Progenitor cell of endocrine pancreas (in vitro differentiated cells): ENCODE data around the gene MAML3. TPM values are rescaled to one million over a fixed set of nuclear protein-coding genes. Genes with fewer than 3 reads are reported as not detected.

Experiments
- DNase-seq: peaks from one replicate; pipeline ENCODE4 v3.0.0; 2021; ENCODE audit warnings: low spot score; ENCODE audit not compliant: unreplicated experiment
- H3K27ac Mint-ChIP-seq: 2 replicates; pipeline ENCODE4 v1.8.0; 2021; ENCODE audit warnings: mild to moderate bottlenecking, moderate library complexity, mixed read lengths
- H3K27me3 Mint-ChIP-seq: 2 replicates; pipeline ENCODE4 v1.8.0; 2021; ENCODE audit warnings: mixed read lengths
- H3K36me3 Mint-ChIP-seq: 2 replicates; pipeline ENCODE4 v1.8.0; 2022; ENCODE audit warnings: mixed read lengths; ENCODE audit not compliant: insufficient read depth
- H3K4me1 Mint-ChIP-seq: 2 replicates; pipeline ENCODE4 v1.8.0; 2021; ENCODE audit warnings: low read depth, mixed read lengths
- H3K4me3 Mint-ChIP-seq: 2 replicates; pipeline ENCODE4 v1.8.0; 2021; ENCODE audit warnings: low read depth, mild to moderate bottlenecking, moderate library complexity, mixed read lengths
- H3K9me3 Mint-ChIP-seq: 2 replicates; pipeline ENCODE4 v1.8.0; 2021; ENCODE audit warnings: low read depth, mixed read lengths
- CTCF ChIP-seq: fragments of 200-600 bp; sonication (generic); IDR thresholded peaks from one replicate; pipeline ENCODE4 v1.5.0; 2021; ENCODE audit warnings: antibody characterized with exemption, mild to moderate bottlenecking; ENCODE audit not compliant: unreplicated experiment
- total RNA-seq: library from RNA; stranded (reverse); gene quantifications from 2 replicates; pipeline ENCODE4 v1.2.1, GENCODE V29; 2021

Gene MAML3
- total RNA-seq, 1 donor from 2014 or later, result 48.5 TPM

- no peaks in the 10 kb centered on the region for H3K9me3 Mint-ChIP-seq
- no peaks in the 10 kb centered on the region for H3K36me3 Mint-ChIP-seq
- DNase-seq, result no peak
- H3K27ac Mint-ChIP-seq, result peak overlapping the region; percentile 47
- TF ChIP-seq CTCF, result no peak
- no peaks in the 10 kb centered on the region for H3K27me3 Mint-ChIP-seq
- H3K4me1 Mint-ChIP-seq, result peaks cover 51% of the 10 kb centered on the region
- no peak overlapping the region for H3K4me3 Mint-ChIP-seq
Observed at GRCh38 chr4:139848028-139848427, 306.0 kb downstream of the MAML3 start.

GRCh38 chr4:139847602-139848001 is 306.4 kb downstream of the MAML3 start:
- no peak for TF ChIP-seq CTCF
- no peaks in the 10 kb centered on the region for H3K27me3 Mint-ChIP-seq
- H3K9me3 Mint-ChIP-seq, result no peaks in the 10 kb centered on the region
- no peak for DNase-seq
- H3K4me1 Mint-ChIP-seq, result peaks cover 47% of the 10 kb centered on the region
- no peaks in the 10 kb centered on the region for H3K36me3 Mint-ChIP-seq
- no peak overlapping the region for H3K4me3 Mint-ChIP-seq
- peak overlapping the region; percentile 47 for H3K27ac Mint-ChIP-seq

- H3K27ac Mint-ChIP-seq, result no peak overlapping the region
- no peak for TF ChIP-seq CTCF
- H3K4me3 Mint-ChIP-seq, result no peak overlapping the region
- no peak for DNase-seq
- no peaks in the 10 kb centered on the region for H3K9me3 Mint-ChIP-seq
- H3K36me3 Mint-ChIP-seq, result no peaks in the 10 kb centered on the region
- H3K27me3 Mint-ChIP-seq, result no peaks in the 10 kb centered on the region
- peaks cover 48% of the 10 kb centered on the region for H3K4me1 Mint-ChIP-seq
Observed at GRCh38 chr4:139846766-139847165, 307.2 kb downstream of the MAML3 start.

- TF ChIP-seq CTCF, result no peak
- Mint-ChIP-seq H3K27me3 (no peaks in the 10 kb centered on the region), H3K4me1 (peaks cover 50% of the 10 kb centered on the region), H3K4me3 (no peak overlapping the region), H3K27ac (no peak overlapping the region), H3K36me3 (no peaks in the 10 kb centered on the region), H3K9me3 (no peaks in the 10 kb centered on the region)
- no peak for DNase-seq
Observed at GRCh38 chr4:139845453-139846093, 308.4 kb downstream of the MAML3 start.

GRCh38 chr4:139844459-139845036 is 309.4 kb downstream of the MAML3 start:
- peak overlapping the region; percentile 17 for H3K27ac Mint-ChIP-seq
- no peaks in the 10 kb centered on the region for H3K27me3 Mint-ChIP-seq
- TF ChIP-seq CTCF, result no peak
- H3K36me3 Mint-ChIP-seq, result no peaks in the 10 kb centered on the region
- no peaks in the 10 kb centered on the region for H3K9me3 Mint-ChIP-seq
- H3K4me3 Mint-ChIP-seq, result no peak overlapping the region
- DNase-seq, result no peak
- peaks cover 53% of the 10 kb centered on the region for H3K4me1 Mint-ChIP-seq
